Body of pancreas (tissue), 4 donors: ENCODE measurements around the gene MYL6. TPM values are rescaled to one million over a fixed set of nuclear protein-coding genes. Genes with fewer than 3 reads are reported as not detected.

Experiments
- ATAC-seq: fragments of 150-250 bp; one replicate; pipeline ENCODE4 v1.9.1; 2016
- DNase-seq, 4 donors: peaks; one replicate each; pipeline ENCODE4 v3.0.0-alpha.2; 2019
- H3K27ac ChIP-seq, 4 donors: fragments of 200-600 bp; sonication (generic); 1 replicate in 3 of 4; 2 replicates in 1 of 4; pipeline versions ENCODE4 v1.5.1 to v1.6.1; 2016 to 2019; ENCODE audit warnings: mild to moderate bottlenecking in 1 of 4, mixed read lengths in 1 of 4, moderate library complexity in 1 of 4
- H3K27me3 ChIP-seq, 2 donors: fragments of 200-600 bp; sonication (generic); one replicate each; pipeline ENCODE4 v1.6.0; 2016; ENCODE audit warnings: mild to moderate bottlenecking in 1 of 2
- H3K36me3 ChIP-seq, 2 donors: fragments of 200-600 bp; sonication (generic); replicated peaks in 1 of 2; 2 replicates each; pipeline ENCODE4 v1.5.1; 2016; ENCODE audit warnings: low read depth in 2 of 2; ENCODE audit not compliant: insufficient read depth in 1 of 2
- H3K4me1 ChIP-seq: fragments of 200-600 bp; sonication (generic); one replicate; pipeline ENCODE4 v1.6.0; 2016
- H3K4me3 ChIP-seq, 2 donors: fragments of 200-600 bp; sonication (generic); 1 replicate in 1 of 2; 2 replicates in 1 of 2; pipeline ENCODE4 v1.5.1; 2016 to 2019
- H3K9me3 ChIP-seq, 3 donors: fragments of 200-600 bp; sonication (generic); 1 replicate in 2 of 3; 2 replicates in 1 of 3; pipeline ENCODE4 v1.5.1; 2016
- CTCF ChIP-seq, 7 experiments: fragments of 450-650 bp in 4 of 7; fragments of 200-600 bp in 3 of 7; sonication (generic) in 3 of 7; IDR thresholded peaks; one replicate each; pipeline ENCODE4 v1.5.1; 2016 to 2019; ENCODE audit warnings: antibody characterized with exemption in 7 of 7
- POLR2A ChIP-seq, 3 donors: fragments of 450-650 bp; IDR thresholded peaks; one replicate each; pipeline ENCODE4 v1.6.1; 2016; ENCODE audit warnings: antibody characterized with exemption in 3 of 3, mild to moderate bottlenecking in 2 of 3
- WGBS, 2 donors: methylation state at CpG; one replicate each; pipeline ENCODE4 v1.1.5; 2017; 5-methylcytosine and 5-hydroxymethylcytosine counted together
- intact Hi-C: fragments of 100-400 bp; cut with DNase I; formaldehyde crosslinking; loops from one replicate; pipeline ENCODE4 v1.15.1; 2023
- total RNA-seq, 2 donors: library from RNA; depleted of rRNA; stranded (reverse); fragments of >200 nt; gene quantifications; one replicate each; pipeline ENCODE4 v1.1.0, GENCODE V29; 2016

The MYL6 gene
- total RNA-seq, 2 donors from 2014 or later = 838 to 1,110 TPM

- Histone ChIP-seq H3K4me3 (no peak overlapping the region), H3K4me1 (peaks cover 34% of the 10 kb centered on the region), H3K36me3 (peaks cover 8 to 27% of the 10 kb centered on the region in 2 donors), H3K9me3 (no peaks in the 10 kb centered on the region), H3K27ac (peak overlapping the region in 2 of 4 donors; percentile 94 to 98), H3K27me3 (no peaks in the 10 kb centered on the region)
- DNase-seq = no peak
- intact Hi-C loops = no loop called here
- WGBS, 2 donors = 80 to 84% methylated on average over 10 of the region's 10 CpGs
- ATAC-seq = no peak
- no peak for TF ChIP-seq POLR2A (IDR thresholded peaks at IDR 0.05)
- no peak for TF ChIP-seq CTCF (IDR thresholded peaks at IDR 0.05)
Measured at GRCh38 chr12:56161690-56162351, 3.7 kb downstream of the MYL6 start.

DNA sequence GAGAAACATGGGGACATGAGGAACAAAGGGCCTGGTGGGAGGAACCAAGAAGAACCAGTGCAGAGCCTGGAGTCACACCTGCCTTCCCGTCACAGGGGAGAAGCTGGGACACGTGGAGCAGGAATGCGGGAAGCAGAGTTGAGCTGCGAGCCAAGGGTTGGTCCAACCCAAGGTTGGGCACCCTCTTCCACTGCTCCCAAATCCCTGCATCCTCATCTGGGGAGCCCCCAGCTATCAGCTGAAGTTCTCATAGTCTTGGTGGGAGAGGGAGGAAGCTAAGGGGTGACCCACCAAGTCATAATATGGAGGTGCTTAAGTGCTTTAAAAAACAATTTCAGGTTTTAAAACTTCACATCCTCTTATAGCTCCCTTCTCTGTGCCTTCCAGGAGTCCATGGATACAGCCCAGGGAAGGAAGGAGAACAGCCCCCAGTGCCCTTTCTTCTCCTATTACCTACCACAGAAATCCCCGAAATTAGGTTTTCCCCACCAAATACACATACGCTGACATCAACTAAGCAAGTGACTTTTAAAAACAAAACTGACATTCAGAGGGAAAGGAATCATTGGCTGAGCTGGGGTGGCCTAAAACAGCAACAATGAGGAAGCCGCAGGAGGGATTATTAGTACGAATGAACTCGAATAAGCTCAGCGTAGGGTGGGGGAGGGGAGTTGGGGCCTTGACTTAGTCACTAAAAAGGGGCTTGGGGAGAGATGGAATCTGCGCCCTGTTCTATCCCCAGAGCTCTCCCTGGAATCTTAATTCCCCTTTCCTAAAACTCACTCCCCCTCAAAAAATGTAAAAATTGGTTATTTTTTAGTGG lies 4.5 kb downstream of the MYL6 start:
- H3K9me3 ChIP-seq = no peaks in the 10 kb centered on the region
- H3K4me1 ChIP-seq = peaks cover 28% of the 10 kb centered on the region
- intact Hi-C loops = no loop called here
- peak overlapping the region in 1 of 4 donors; percentile 94 for H3K27ac ChIP-seq
- H3K27me3 ChIP-seq = no peaks in the 10 kb centered on the region
- H3K36me3 ChIP-seq = peaks cover 8 to 31% of the 10 kb centered on the region in 2 donors
- ATAC-seq = no peak
- H3K4me3 ChIP-seq = no peak overlapping the region
- WGBS, 2 donors = 70 to 73% methylated on average over 11 of the region's 11 CpGs
- no peak for TF ChIP-seq POLR2A (IDR thresholded peaks at IDR 0.05)
- TF ChIP-seq CTCF (IDR thresholded peaks at IDR 0.05) = no peak
- DNase-seq = no peak

DNA sequence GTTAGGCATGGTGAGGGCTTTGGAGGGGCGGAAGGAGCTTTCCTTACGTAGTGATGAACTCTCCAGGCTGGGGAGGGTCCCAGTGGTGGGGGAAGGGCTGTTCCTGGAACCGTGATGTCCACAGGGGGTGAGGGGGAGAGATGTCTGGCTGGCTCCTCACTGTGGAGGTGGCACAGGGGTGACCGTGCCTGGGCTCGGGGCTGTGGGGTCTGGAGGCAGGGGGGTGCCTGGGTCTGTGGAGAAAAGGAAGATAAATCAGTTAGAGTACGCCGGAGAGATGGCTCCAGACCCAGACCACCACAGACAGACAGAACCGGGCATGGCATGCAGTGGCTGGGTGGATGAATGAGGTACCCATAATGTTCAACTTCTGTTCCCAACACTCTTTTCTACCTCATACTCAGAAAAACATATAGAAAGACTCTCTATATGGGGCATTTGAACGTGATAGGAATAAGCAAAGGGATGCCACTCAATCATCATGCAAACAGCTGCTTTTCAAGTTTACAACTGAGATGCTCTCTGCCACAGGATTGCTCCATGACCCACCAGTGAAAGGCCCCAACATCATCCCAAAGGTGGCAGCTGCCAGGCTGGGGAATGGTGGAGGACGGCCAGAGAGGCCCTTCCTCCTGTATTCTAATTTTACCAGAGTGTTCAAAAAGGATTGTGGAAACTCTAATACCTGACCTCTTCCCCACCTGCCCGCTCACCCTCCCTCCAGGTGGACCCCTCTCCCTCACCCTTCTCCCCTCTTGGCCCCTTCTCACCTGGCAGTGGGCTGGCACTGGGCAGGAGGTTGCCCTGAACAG lies 5.6 kb downstream of the MYL6 start:
- 76 to 81% methylated on average over 11 of the region's 11 CpGs for WGBS, 2 donors
- Histone ChIP-seq H3K36me3 (peaks cover 8 to 36% of the 10 kb centered on the region in 2 donors), H3K27me3 (no peaks in the 10 kb centered on the region), H3K9me3 (no peaks in the 10 kb centered on the region), H3K27ac (peak overlapping the region in 1 of 4 donors; percentile 6), H3K4me1 (peaks cover 28% of the 10 kb centered on the region), H3K4me3 (no peak overlapping the region)
- DNase-seq (no peak), ATAC-seq (no peak)
- no peak for TF ChIP-seq CTCF (IDR thresholded peaks at IDR 0.05)
- no peak for TF ChIP-seq POLR2A (IDR thresholded peaks at IDR 0.05)
- intact Hi-C loops = no loop called here

DNA sequence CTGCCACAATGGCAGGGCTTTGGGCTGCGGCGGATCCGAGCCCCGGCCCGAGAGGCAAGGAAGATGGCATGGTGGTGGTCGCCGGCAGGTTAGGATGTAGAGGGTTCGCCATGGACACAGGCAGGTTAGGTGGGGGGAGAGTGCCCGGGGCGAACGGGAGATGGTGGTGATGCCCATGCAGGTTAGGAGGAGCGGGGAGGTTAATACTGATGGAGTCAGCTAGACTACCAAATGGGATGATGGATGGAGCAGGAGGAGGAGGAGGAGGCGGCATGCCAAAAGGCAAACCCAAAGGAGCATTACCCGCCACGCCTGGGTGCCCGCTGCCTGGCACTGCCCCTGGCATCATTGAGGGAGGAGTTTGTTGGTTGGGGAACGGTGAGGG lies 6.2 kb downstream of the MYL6 start:
- ATAC-seq = no peak
- WGBS, 2 donors = 89 to 91% methylated on average over 14 to 17 of the region's 17 CpGs
- no peaks in the 10 kb centered on the region for H3K27me3 ChIP-seq
- H3K9me3 ChIP-seq = no peaks in the 10 kb centered on the region
- peaks cover 27% of the 10 kb centered on the region for H3K4me1 ChIP-seq
- no peak overlapping the region for H3K27ac ChIP-seq
- intact Hi-C loops = no loop called here
- H3K36me3 ChIP-seq = peaks cover 8 to 39% of the 10 kb centered on the region in 2 donors
- DNase-seq = no peak
- TF ChIP-seq CTCF (IDR thresholded peaks at IDR 0.05) = no peak
- TF ChIP-seq POLR2A (IDR thresholded peaks at IDR 0.05) = no peak
- no peak overlapping the region for H3K4me3 ChIP-seq
